NOMO-1 (cell line): ENCODE data around the gene DNAJC12.
"Not testable (repeated sequence)": the region's sequence is repeated elsewhere in the genome, so short reads cannot be mapped to it uniquely, and the experiment has no call there.

Experiments
- DNase-seq, 2 experiments: peaks; one replicate each; lab custom pipeline; 2025; ENCODE audit not compliant: unreplicated experiment in 2 of 2; lab: John Stamatoyannopoulos, UW

Gene DNAJC12

GRCh38 chr10:67770537-67770936 lies 67.5 kb downstream of the DNAJC12 start:
- DNase-seq = peak; percentile 78 to 88

GRCh38 chr10:67767244-67767643 lies 70.7 kb downstream of the DNAJC12 start:
- no peak for DNase-seq

DNA sequence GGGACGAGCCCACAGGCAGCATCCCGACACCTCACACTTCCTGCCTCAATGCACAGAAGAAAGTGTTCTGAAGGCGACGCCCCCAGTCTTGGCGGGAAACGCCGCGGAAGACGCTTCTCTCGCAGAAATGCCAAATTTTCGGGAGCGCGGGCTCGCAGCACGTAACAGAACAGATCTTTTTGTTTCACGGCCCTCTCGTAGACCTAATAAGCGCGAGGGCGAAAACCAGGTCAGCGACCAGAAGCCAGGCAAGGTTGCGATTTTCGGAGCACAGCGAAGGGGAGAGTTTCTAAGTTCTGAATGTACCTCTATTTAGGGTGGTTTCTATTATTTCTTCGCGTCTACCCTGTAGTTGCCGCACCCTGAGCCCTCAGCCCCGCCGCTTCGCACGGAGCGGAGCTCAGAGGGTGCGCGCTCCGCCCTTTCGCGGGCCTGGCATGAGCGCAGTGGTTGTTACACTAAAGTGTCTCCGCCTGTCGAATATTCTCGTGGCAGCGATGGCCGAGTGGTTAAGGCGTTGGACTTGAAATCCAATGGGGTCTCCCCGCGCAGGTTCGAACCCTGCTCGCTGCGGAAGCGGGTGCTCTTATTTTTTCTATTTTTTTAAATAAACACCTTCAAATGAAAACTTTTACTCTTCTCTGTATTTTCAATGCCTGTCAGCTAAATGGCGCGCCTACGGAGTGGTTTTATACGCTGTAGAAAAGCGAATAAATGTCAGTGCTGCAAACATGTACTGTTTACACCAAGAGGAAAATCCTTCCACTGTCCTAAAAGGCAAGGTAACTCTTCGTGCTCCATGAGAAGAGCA lies 73.8 kb downstream of the DNAJC12 start:
- DNase-seq = peak; percentile 88 to 91

GRCh38 chr10:67763499-67764011 lies 74.4 kb downstream of the DNAJC12 start:
- DNase-seq = no peak

- DNase-seq = not testable (repeated sequence)
Observed at GRCh38 chr10:67762567-67762966, 75.4 kb downstream of the DNAJC12 start.

- no peak for DNase-seq
Observed at GRCh38 chr10:67760272-67760671, 77.7 kb downstream of the DNAJC12 start.
